HCT116 (cell line): Measurements from ENCODE around the gene LSM10. TPM values are rescaled to one million over a fixed set of nuclear protein-coding genes. Genes with fewer than 3 reads are reported as not detected.

Experiments
- ATAC-seq: fragments of 200-7000 bp; cut with Tn5 transposase; 2 replicates; pipeline ENCODE4 v1.9.1; 2020; ENCODE audit warnings: mild to moderate bottlenecking, moderate library complexity
- BruUV-seq: library from RNA; stranded (reverse); fragments of 400-500 nt; replicated peaks from 2 replicates; lab custom pipeline; 2021; lab: Mats Ljungman, UMichigan
- CTCF ChIA-PET: fragments of 300-600 bp; sonication (Branson Sonifier 250); formaldehyde crosslinking; loops from one replicate; lab custom pipeline; 2021; ENCODE audit warnings: antibody characterized with exemption; lab: Charles Lee
- POLR2A ChIA-PET: fragments of 300-600, 350-600 bp; sonication (Branson Sonifier 250); formaldehyde crosslinking; loops from one replicate; lab custom pipeline; 2021; ENCODE audit warnings: antibody characterized with exemption; lab: Charles Lee
- RAD21 ChIA-PET, 2 experiments: fragments of 300-600 bp; sonication (Branson Sonifier 250); formaldehyde crosslinking; loops; one replicate each; lab custom pipeline; 2023; ENCODE audit warnings: low total read pairs in 2 of 2; ENCODE audit not compliant: uncharacterized antibody in 2 of 2, unreplicated experiment in 2 of 2, low non-redundant PET in 1 of 2; lab: Charles Lee
- DNase-seq: peaks from one replicate; pipeline ENCODE4 v3.0.0-alpha.2; 2010; ENCODE audit warnings: low read depth, low spot score
- H2AFZ ChIP-seq: fragments of 200-600 bp; shearing (Covaris generic), sonication (generic); 2 replicates; pipeline ENCODE4 v1.6.1; 2017; ENCODE audit warnings: low read depth, mixed run types, mixed read lengths, antibody characterized with exemption, low read length; ENCODE audit not compliant: poor library complexity, severe bottlenecking
- H3K27ac ChIP-seq: 2 replicates; pipeline ENCODE4 v1.5.1; 2012; ENCODE audit warnings: low read depth, low read length
- H3K27me3 ChIP-seq: fragments of 200-600 bp; sonication (generic); 2 replicates; pipeline ENCODE4 v1.6.1; 2016; ENCODE audit warnings: mixed run types, low read length, mixed read lengths; ENCODE audit not compliant: insufficient read depth
- H3K36me3 ChIP-seq, 2 experiments: fragments of 200-500 bp in 1 of 2; fragments of 200-600 bp in 1 of 2; sonication (Bioruptor generic) in 1 of 2; sonication (generic) in 1 of 2; 2 replicates each; pipeline versions ENCODE4 v1.5.1 to v1.6.1; 2014 to 2016; ENCODE audit warnings: low read length in 2 of 2, inconsistent platforms in 1 of 2, mixed read lengths in 1 of 2, mixed run types in 1 of 2; ENCODE audit not compliant: insufficient read depth in 2 of 2, control insufficient read depth in 1 of 2
- H3K4me1 ChIP-seq, 2 experiments: fragments of 200-600 bp in 1 of 2; sonication (generic) in 1 of 2; 2 replicates each; pipeline versions ENCODE4 v1.5.1 to v1.6.1; 2012 to 2017; ENCODE audit warnings: low read length in 2 of 2, inconsistent platforms in 1 of 2, mild to moderate bottlenecking in 1 of 2, mixed read lengths in 1 of 2, mixed run types in 1 of 2, moderate library complexity in 1 of 2; ENCODE audit not compliant: insufficient read depth in 2 of 2, control insufficient read depth in 1 of 2
- H3K4me2 ChIP-seq: fragments of 200-600 bp; sonication (generic); 2 replicates; pipeline ENCODE4 v1.6.1; 2017; ENCODE audit warnings: mixed run types, low read length, mixed read lengths
- H3K4me3 ChIP-seq, 2 experiments: fragments of 200-600 bp in 1 of 2; sonication (generic) in 1 of 2; replicated peaks in 1 of 2; 2 replicates each; pipeline ENCODE4 v1.5.1; 2011 to 2016; ENCODE audit warnings: low read length in 2 of 2, control low read depth in 1 of 2, low read depth in 1 of 2, mild to moderate bottlenecking in 1 of 2, mixed read lengths in 1 of 2, mixed run types in 1 of 2
- H3K79me2 ChIP-seq: fragments of 200-600 bp; sonication (generic); 2 replicates; pipeline ENCODE4 v1.6.1; 2017; ENCODE audit warnings: mild to moderate bottlenecking, mixed run types, low read length, moderate library complexity, mixed read lengths; ENCODE audit not compliant: insufficient read depth
- H3K9ac ChIP-seq: fragments of 200-600 bp; sonication (generic); 2 replicates; pipeline ENCODE4 v1.6.1; 2016; ENCODE audit warnings: low read length, mixed read lengths
- H3K9me2 ChIP-seq: fragments of 200-600 bp; sonication (generic), shearing (Covaris generic); 2 replicates; pipeline ENCODE4 v1.6.1; 2017; ENCODE audit warnings: mixed run types, mild to moderate bottlenecking, moderate library complexity; ENCODE audit not compliant: insufficient read depth
- H3K9me3 ChIP-seq, 2 experiments: fragments of 200-500 bp in 1 of 2; fragments of 200-600 bp in 1 of 2; sonication (Bioruptor generic) in 1 of 2; sonication (generic) in 1 of 2; 2 replicates each; pipeline ENCODE4 v1.6.1; 2014 to 2017; ENCODE audit warnings: low read length in 2 of 2, mixed read lengths in 2 of 2, inconsistent platforms in 1 of 2, low read depth in 1 of 2, mild to moderate bottlenecking in 1 of 2, mixed run types in 1 of 2, moderate library complexity in 1 of 2; ENCODE audit not compliant: control insufficient read depth in 1 of 2, insufficient read depth in 1 of 2
- H4K20me1 ChIP-seq: fragments of 200-600 bp; sonication (generic), shearing (Covaris generic); 2 replicates; pipeline ENCODE4 v1.6.1; 2017; ENCODE audit warnings: mixed run types, mild to moderate bottlenecking, moderate library complexity; ENCODE audit not compliant: insufficient read depth
- ATF3 ChIP-seq: IDR thresholded peaks from 2 replicates; pipeline ENCODE4 v1.6.1; 2012
- CBX3 ChIP-seq: IDR thresholded peaks from 2 replicates; pipeline ENCODE4 v1.6.1; 2012; ENCODE audit warnings: low read depth
- CEBPB ChIP-seq: IDR thresholded peaks from 2 replicates; pipeline ENCODE4 v1.6.1; 2012; ENCODE audit warnings: low read depth
- CTCF ChIP-seq, 3 experiments: fragments of 200-600 bp in 1 of 3; sonication (generic) in 1 of 3; IDR thresholded peaks in 2 of 3; conservative IDR thresholded peaks in 1 of 3; 2 replicates each; pipeline ENCODE4 v1.5.1; 2012 to 2017; ENCODE audit warnings: low read depth in 2 of 3, low read length in 2 of 3, antibody characterized with exemption in 1 of 3, borderline replicate concordance in 1 of 3, control low read depth in 1 of 3, mild to moderate bottlenecking in 1 of 3, mixed read lengths in 1 of 3, mixed run types in 1 of 3, moderate library complexity in 1 of 3; ENCODE audit not compliant: insufficient read depth in 1 of 3
- ELF1 ChIP-seq: IDR thresholded peaks from 2 replicates; pipeline ENCODE4 v1.6.1; 2012; ENCODE audit warnings: low read depth, borderline replicate concordance
- EZH2 ChIP-seq: fragments of 200-600 bp; sonication (generic); IDR thresholded peaks from 2 replicates; pipeline ENCODE4 v1.6.1; 2017; ENCODE audit warnings: antibody characterized with exemption, mixed run types
- FOSL1 ChIP-seq: IDR thresholded peaks from 2 replicates; pipeline ENCODE4 v1.6.1; 2012; ENCODE audit warnings: low read depth
- JUND ChIP-seq: IDR thresholded peaks from 2 replicates; pipeline ENCODE4 v1.6.1; 2012
- POLR2AphosphoS5 ChIP-seq: IDR thresholded peaks from 2 replicates; pipeline ENCODE4 v1.6.1; 2011; ENCODE audit warnings: mild to moderate bottlenecking, low read depth, low read length, moderate library complexity
- RAD21 ChIP-seq: IDR thresholded peaks from 2 replicates; pipeline ENCODE4 v1.6.1; 2012; ENCODE audit warnings: low read depth, mild to moderate bottlenecking
- TCF7L2 ChIP-seq: IDR thresholded peaks from 2 replicates; pipeline ENCODE4 v1.7.0; 2011; ENCODE audit warnings: borderline replicate concordance, inconsistent platforms; ENCODE audit not compliant: insufficient read depth, insufficient read length; ENCODE audit errors: extremely low read depth
- ZBTB33 ChIP-seq: IDR thresholded peaks from 2 replicates; pipeline ENCODE4 v1.6.1; 2011; ENCODE audit warnings: mild to moderate bottlenecking, low read length, moderate library complexity; ENCODE audit not compliant: insufficient replicate concordance; ENCODE audit errors: extremely low read depth
- ZFX ChIP-seq: fragments of 450-650 bp; IDR thresholded peaks from 2 replicates; pipeline ENCODE4 v1.6.1; 2017
- ZNF274 ChIP-seq: fragments of 200-500 bp; sonication (Bioruptor generic); IDR thresholded peaks from 2 replicates; pipeline ENCODE4 v1.6.1; 2014; ENCODE audit warnings: mild to moderate bottlenecking, low read depth, low read length, inconsistent platforms
- intact Hi-C: fragments of 100-400 bp; cut with micrococcal nuclease; formaldehyde crosslinking; loops from 2 replicates; pipeline ENCODE4 v1.10.0; 2022
- total RNA-seq: library from RNA; stranded (reverse); gene quantifications from one replicate; pipeline ENCODE4 v1.2.1, GENCODE V29; 2021; ENCODE audit not compliant: unreplicated experiment

LSM10 gene
- total RNA-seq, 1 experiment from 2014 or later, result 49.5 TPM

- intact Hi-C loops, result no loop called here
Observed at GRCh38 chr1:36346741-36347370, 50.9 kb downstream of the LSM10 start.

More at GRCh38 chr1:36346741-36347370, 50.9 kb downstream of the LSM10 start:
- H3K9me3 ChIP-seq, result no peaks in the 10 kb centered on the region
- no peak overlapping the region for H3K27ac ChIP-seq
- no peak overlapping the region for H3K9ac ChIP-seq
- no peaks in the 10 kb centered on the region for H4K20me1 ChIP-seq
- no peaks in the 10 kb centered on the region for H3K79me2 ChIP-seq
- DNase-seq (no peak), ATAC-seq (no peak)
- TF ChIP-seq EZH2 (no peak), ZBTB33 (no peak), TCF7L2 (no peak), CTCF (IDR thresholded peaks at IDR 0.05 in 2 of 3, conservative IDR thresholded peaks at IDR 0.05 in 1 of 3; ENCODE audit: borderline replicate concordance in 1 of 3, insufficient read depth in 1 of 3, low read depth in 2 of 3, low read length in 2 of 3) (no peak), CBX3 (no peak), FOSL1 (no peak), ZNF274 (no peak), POLR2AphosphoS5 (no peak), ZFX (no peak), RAD21 (no peak), CEBPB (no peak), ATF3 (no peak), ELF1 (no peak), JUND (no peak)
- no peaks in the 10 kb centered on the region for H3K27me3 ChIP-seq
- no peak overlapping the region for H2AFZ ChIP-seq
- BruUV-seq, result no TSS peak
- peaks cover 12 to 18% of the 10 kb centered on the region in 2 experiments; a peak in 3 of 4 replicates for H3K36me3 ChIP-seq
- H3K4me1 ChIP-seq, result peaks cover 3 to 37% of the 10 kb centered on the region in 2 experiments; a peak in 3 of 4 replicates
- H3K4me2 ChIP-seq, result no peak overlapping the region
- RAD21 ChIA-PET, result no interaction called here
- CTCF ChIA-PET, result no interaction called here
- POLR2A ChIA-PET, result no interaction called here
- no peak overlapping the region for H3K4me3 ChIP-seq
- H3K9me2 ChIP-seq, result no peaks in the 10 kb centered on the region
